GM10266 (cell line): Measurements from ENCODE around the gene TLCD2.
"Not testable (repeated sequence)": the region's sequence is repeated elsewhere in the genome, so short reads cannot be mapped to it uniquely, and the experiment has no call there.

Experiments used
- DNase-seq: peaks from one replicate; pipeline ENCODE4 v3.0.0; 2012; ENCODE audit errors: extremely low spot score
- CTCF ChIP-seq: IDR thresholded peaks from 2 replicates; pipeline ENCODE4 v1.5.1; 2012; ENCODE audit warnings: mild to moderate bottlenecking, low read depth; ENCODE audit not compliant: control insufficient read depth, insufficient read depth; ENCODE audit errors: missing control alignments

The TLCD2 gene

GRCh38 chr17:1743088-1743439, 32.9 kb upstream of the TLCD2 start:
- TF ChIP-seq CTCF: no peak
- DNase-seq: no peak

GRCh38 chr17:1742371-1743087, 32.4 kb upstream of the TLCD2 start, which contains the start of gene SERPINF2:
Gene SERPINF2 (plus strand): TSS chr17:1742871. CDS start chr17:1744996, 2,125 bp downstream.
- DNase-seq: no peak
- TF ChIP-seq CTCF: no peak

GRCh38 chr17:1741899-1742298, 31.7 kb upstream of the TLCD2 start:
- not testable (repeated sequence) for DNase-seq

GRCh38 chr17:1737531-1738291, 27.5 kb upstream of the TLCD2 start:
- DNase-seq: no peak
- no peak for TF ChIP-seq CTCF

GRCh38 chr17:1736348-1737281, 26.4 kb upstream of the TLCD2 start:
- peak; percentile 93 for DNase-seq
- TF ChIP-seq CTCF: no peak

- DNase-seq: no peak
- no peak for TF ChIP-seq CTCF
Observed at GRCh38 chr17:1735834-1736347, 25.7 kb upstream of the TLCD2 start.

GRCh38 chr17:1735418-1735817, 25.2 kb upstream of the TLCD2 start:
- no peak for TF ChIP-seq CTCF
- no peak for DNase-seq
